Endodermal cell (in vitro differentiated cells): ENCODE measurements around the gene LMAN1. TPM values are rescaled to one million over a fixed set of nuclear protein-coding genes. Genes with fewer than 3 reads are reported as not detected.

ENCODE experiments used
- DNase-seq: peaks from one replicate; pipeline ENCODE4 v3.0.0-alpha.2; 2017
- H3K27ac ChIP-seq: 2 replicates; pipeline ENCODE4 v1.5.1; 2013; ENCODE audit warnings: mild to moderate bottlenecking, low read depth, low read length, moderate library complexity
- H3K27me3 ChIP-seq: 2 replicates; pipeline ENCODE4 v1.6.1; 2013; ENCODE audit warnings: mild to moderate bottlenecking, low read length, moderate library complexity; ENCODE audit not compliant: insufficient read depth, control insufficient read depth, poor library complexity, severe bottlenecking
- H3K36me3 ChIP-seq: 2 replicates; pipeline ENCODE4 v1.7.0; 2013; ENCODE audit warnings: mild to moderate bottlenecking, low read length, moderate library complexity; ENCODE audit not compliant: control insufficient read depth, insufficient read depth
- H3K4me1 ChIP-seq: one replicate; pipeline ENCODE4 v1.7.0; 2013; ENCODE audit warnings: low read length; ENCODE audit not compliant: control insufficient read depth, insufficient read depth
- H3K4me3 ChIP-seq: 2 replicates; pipeline ENCODE4 v1.5.1; 2013; ENCODE audit warnings: mild to moderate bottlenecking, low read length, moderate library complexity
- H3K9ac ChIP-seq: 2 replicates; pipeline ENCODE4 v1.6.1; 2013; ENCODE audit warnings: mild to moderate bottlenecking, low read length, moderate library complexity; ENCODE audit not compliant: poor library complexity, severe bottlenecking; ENCODE audit errors: extremely low read depth
- H3K9me3 ChIP-seq: 2 replicates; pipeline ENCODE4 v1.6.1; 2013; ENCODE audit warnings: mild to moderate bottlenecking, low read length, moderate library complexity; ENCODE audit not compliant: control insufficient read depth
- H3K27ac Mint-ChIP-seq: 2 replicates; pipeline ENCODE4 v1.8.0; 2020; ENCODE audit warnings: mixed read lengths
- H3K27me3 Mint-ChIP-seq: 2 replicates; pipeline ENCODE4 v1.8.0; 2021; ENCODE audit warnings: mild to moderate bottlenecking, mixed read lengths; ENCODE audit not compliant: insufficient read depth
- H3K36me3 Mint-ChIP-seq: 2 replicates; pipeline ENCODE4 v1.8.0; 2020; ENCODE audit warnings: low read depth, mixed read lengths
- H3K4me1 Mint-ChIP-seq: 2 replicates; pipeline ENCODE4 v1.8.0; 2020; ENCODE audit warnings: mixed read lengths
- H3K4me3 Mint-ChIP-seq: 2 replicates; pipeline ENCODE4 v1.8.0; 2020; ENCODE audit warnings: mild to moderate bottlenecking, moderate library complexity, mixed read lengths
- H3K9me3 Mint-ChIP-seq: 2 replicates; pipeline ENCODE4 v1.8.0; 2020; ENCODE audit warnings: mild to moderate bottlenecking, mixed read lengths
- WGBS, 2 experiments: methylation state at CpG; one replicate each; pipeline versions ENCODE4 v1.1.5 to v1.1.7; 2013; ENCODE audit warnings: missing lambda C conversion rate in 2 of 2, mixed read lengths in 1 of 2; ENCODE audit not compliant: insufficient coverage in 1 of 2, insufficient read length in 1 of 2; 5-methylcytosine and 5-hydroxymethylcytosine counted together
- total RNA-seq, 2 donors: library from RNA; stranded (reverse); fragmentation: NEBNext Ultra II Directional in 1 of 2; extraction: Animal tissue kit (Norgen Biotek cat#: 25700) in 1 of 2; gene quantifications; 2 replicates in 1 of 2; 3 replicates in 1 of 2; pipeline ENCODE4 v1.2.1, GENCODE V29; 2021
- TF ChIP-seq, protein P1 (sequence below): fragments of 200-600 bp; sonication (generic); conservative IDR thresholded peaks from 2 replicates; pipeline ENCODE4 v1.5.0; 2021; ENCODE audit warnings: antibody characterized with exemption, mild to moderate bottlenecking

Gene LMAN1
- total RNA-seq, 2 donors from 2014 or later = 82.9 to 125 TPM

DNA sequence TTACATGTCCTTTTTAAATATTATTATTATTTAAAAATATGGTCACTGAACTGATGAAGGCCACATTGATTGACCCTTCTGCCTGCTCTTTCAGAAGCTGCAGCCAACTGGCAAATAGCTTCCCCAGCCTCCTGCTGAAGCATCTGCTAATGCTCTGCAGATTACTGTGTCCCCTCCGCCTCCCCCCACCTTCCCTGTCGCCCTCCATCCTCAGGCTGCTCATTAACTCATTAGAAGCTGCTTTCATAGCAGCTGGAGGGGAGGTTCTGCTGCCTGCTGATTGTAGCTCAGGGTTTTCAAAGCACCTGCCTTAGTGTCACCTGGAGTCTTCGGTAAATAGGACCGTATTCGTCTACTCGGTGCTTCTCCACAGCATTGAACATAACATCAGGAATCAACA is 24.8 kb upstream of the LMAN1 start:
- peaks cover 45% of the 10 kb centered on the region for H3K27me3 ChIP-seq
- H3K9ac ChIP-seq = no peak overlapping the region
- H3K9me3 Mint-ChIP-seq = no peaks in the 10 kb centered on the region
- no peak overlapping the region for H3K4me3 Mint-ChIP-seq
- H3K27ac ChIP-seq = no peak overlapping the region
- H3K4me1 Mint-ChIP-seq = peaks cover 52% of the 10 kb centered on the region
- H3K36me3 Mint-ChIP-seq = no peaks in the 10 kb centered on the region
- no peaks in the 10 kb centered on the region for H3K9me3 ChIP-seq
- WGBS, 2 experiments = 40 to 76% methylated on average over 4 to 6 of the region's 6 CpGs
- H3K4me1 ChIP-seq = peaks cover 19% of the 10 kb centered on the region
- peak; percentile 86 for DNase-seq
- peaks cover 36% of the 10 kb centered on the region for H3K27me3 Mint-ChIP-seq
- no peak overlapping the region for H3K4me3 ChIP-seq
- no peaks in the 10 kb centered on the region for H3K36me3 ChIP-seq
- TF ChIP-seq, protein P1, sequence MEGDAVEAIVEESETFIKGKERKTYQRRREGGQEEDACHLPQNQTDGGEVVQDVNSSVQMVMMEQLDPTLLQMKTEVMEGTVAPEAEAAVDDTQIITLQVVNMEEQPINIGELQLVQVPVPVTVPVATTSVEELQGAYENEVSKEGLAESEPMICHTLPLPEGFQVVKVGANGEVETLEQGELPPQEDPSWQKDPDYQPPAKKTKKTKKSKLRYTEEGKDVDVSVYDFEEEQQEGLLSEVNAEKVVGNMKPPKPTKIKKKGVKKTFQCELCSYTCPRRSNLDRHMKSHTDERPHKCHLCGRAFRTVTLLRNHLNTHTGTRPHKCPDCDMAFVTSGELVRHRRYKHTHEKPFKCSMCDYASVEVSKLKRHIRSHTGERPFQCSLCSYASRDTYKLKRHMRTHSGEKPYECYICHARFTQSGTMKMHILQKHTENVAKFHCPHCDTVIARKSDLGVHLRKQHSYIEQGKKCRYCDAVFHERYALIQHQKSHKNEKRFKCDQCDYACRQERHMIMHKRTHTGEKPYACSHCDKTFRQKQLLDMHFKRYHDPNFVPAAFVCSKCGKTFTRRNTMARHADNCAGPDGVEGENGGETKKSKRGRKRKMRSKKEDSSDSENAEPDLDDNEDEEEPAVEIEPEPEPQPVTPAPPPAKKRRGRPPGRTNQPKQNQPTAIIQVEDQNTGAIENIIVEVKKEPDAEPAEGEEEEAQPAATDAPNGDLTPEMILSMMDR = no peak
- no peak overlapping the region for H3K27ac Mint-ChIP-seq

DNA sequence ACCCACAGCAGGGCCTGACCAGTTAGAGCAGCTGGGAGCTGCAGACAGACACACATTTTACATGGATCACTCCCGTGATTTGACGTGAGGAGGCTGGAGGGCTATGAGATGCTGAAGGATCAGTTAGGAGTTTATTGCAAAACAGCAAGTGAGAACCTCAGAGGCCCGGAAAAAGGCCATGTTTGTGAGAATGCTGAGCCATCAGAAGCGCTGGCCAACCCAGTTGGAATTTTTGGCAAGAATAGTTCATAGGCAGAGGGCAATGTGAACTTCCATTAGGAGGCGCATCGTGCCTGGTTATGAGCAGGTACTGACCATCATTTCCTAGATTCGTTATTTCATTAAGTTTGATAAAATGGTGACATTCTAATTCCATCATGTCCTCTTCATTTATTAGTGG is 23.3 kb upstream of the LMAN1 start:
- no peaks in the 10 kb centered on the region for H3K36me3 ChIP-seq
- TF ChIP-seq, protein P1 = no peak
- H3K9me3 ChIP-seq = no peaks in the 10 kb centered on the region
- peaks cover 41% of the 10 kb centered on the region for H3K27me3 Mint-ChIP-seq
- 80 to 95% methylated on average over 6 to 7 of the region's 7 CpGs for WGBS, 2 experiments
- H3K36me3 Mint-ChIP-seq = no peaks in the 10 kb centered on the region
- peak; percentile 42 for DNase-seq
- H3K4me1 Mint-ChIP-seq = peaks cover 42% of the 10 kb centered on the region
- peaks cover 55% of the 10 kb centered on the region for H3K27me3 ChIP-seq
- no peaks in the 10 kb centered on the region for H3K9me3 Mint-ChIP-seq
- H3K9ac ChIP-seq = no peak overlapping the region
- H3K4me1 ChIP-seq = peaks cover 8% of the 10 kb centered on the region
- H3K4me3 Mint-ChIP-seq = no peak overlapping the region
- no peak overlapping the region for H3K27ac ChIP-seq
- no peak overlapping the region for H3K27ac Mint-ChIP-seq
- H3K4me3 ChIP-seq = no peak overlapping the region

DNA sequence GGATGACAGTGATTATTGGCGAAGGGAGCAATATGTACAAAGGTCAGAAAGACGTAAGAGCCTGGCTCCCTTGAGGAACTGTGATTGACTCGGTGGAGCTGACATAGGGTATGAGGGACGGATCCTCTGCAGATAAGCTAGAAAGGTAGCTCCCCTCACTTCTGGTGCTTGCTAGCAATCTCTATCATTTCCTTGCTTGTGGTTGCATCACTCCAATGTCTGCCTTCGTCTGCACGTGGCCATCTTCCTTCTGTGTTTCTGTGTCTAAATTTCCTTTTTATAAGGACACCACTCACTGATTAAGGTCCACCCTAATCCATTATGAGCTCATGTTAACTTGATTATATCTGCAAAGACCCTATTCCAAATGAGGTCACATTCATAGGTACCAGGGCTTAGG is 22.9 kb upstream of the LMAN1 start:
- peaks cover 42% of the 10 kb centered on the region for H3K4me1 Mint-ChIP-seq
- H3K9me3 Mint-ChIP-seq = no peaks in the 10 kb centered on the region
- no peak overlapping the region for H3K27ac ChIP-seq
- H3K27me3 ChIP-seq = peaks cover 55% of the 10 kb centered on the region
- no peak overlapping the region for H3K9ac ChIP-seq
- 90 to 91% methylated on average over 6 of the region's 6 CpGs for WGBS, 2 experiments
- peaks cover 41% of the 10 kb centered on the region for H3K27me3 Mint-ChIP-seq
- H3K4me3 Mint-ChIP-seq = no peak overlapping the region
- H3K4me1 ChIP-seq = peaks cover 8% of the 10 kb centered on the region
- no peaks in the 10 kb centered on the region for H3K36me3 Mint-ChIP-seq
- no peak overlapping the region for H3K27ac Mint-ChIP-seq
- TF ChIP-seq, protein P1 = no peak
- H3K36me3 ChIP-seq = no peaks in the 10 kb centered on the region
- no peak for DNase-seq
- H3K9me3 ChIP-seq = no peaks in the 10 kb centered on the region
- H3K4me3 ChIP-seq = no peak overlapping the region
